Gastroesophageal sphincter (tissue), 4 donors: ENCODE data around the gene RRP1B. TPM values are rescaled to one million over a fixed set of nuclear protein-coding genes. Genes with fewer than 3 reads are reported as not detected.

Source experiments
- ATAC-seq: fragments of 150-250 bp; one replicate; pipeline ENCODE4 v1.9.1; 2016; ENCODE audit warnings: mild to moderate bottlenecking, moderate library complexity
- H3K27ac ChIP-seq, 4 donors: fragments of 200-600 bp; sonication (generic) in 3 of 4; 1 replicate in 3 of 4; 2 replicates in 1 of 4; pipeline ENCODE4 v1.5.1; 2016 to 2019
- H3K27me3 ChIP-seq: fragments of 200-600 bp; sonication (generic); one replicate; pipeline ENCODE4 v1.5.1; 2019
- H3K36me3 ChIP-seq, 2 donors: fragments of 200-600 bp; sonication (generic); one replicate each; pipeline ENCODE4 v1.5.1; 2019; ENCODE audit warnings: control low read depth in 1 of 2
- H3K4me1 ChIP-seq, 3 donors: fragments of 200-600 bp; sonication (generic); 1 replicate in 2 of 3; 2 replicates in 1 of 3; pipeline ENCODE4 v1.5.1; 2016 to 2019; ENCODE audit warnings: control low read depth in 2 of 3
- H3K4me3 ChIP-seq, 2 donors: fragments of 200-600 bp; sonication (generic); one replicate each; pipeline ENCODE4 v1.5.1; 2019; ENCODE audit warnings: mild to moderate bottlenecking in 1 of 2, moderate library complexity in 1 of 2
- H3K9me3 ChIP-seq, 3 donors: fragments of 200-600 bp; sonication (generic); one replicate each; pipeline ENCODE4 v1.5.1; 2017 to 2019; ENCODE audit warnings: control low read depth in 2 of 3
- EP300 ChIP-seq: sonication (generic); formaldehyde crosslinking; IDR thresholded peaks from one replicate; pipeline ENCODE4 v1.6.1; 2017; ENCODE audit warnings: antibody characterized with exemption, mild to moderate bottlenecking
- POLR2A ChIP-seq, 2 donors: fragments of 450-650 bp; IDR thresholded peaks; one replicate each; pipeline ENCODE4 v1.6.1; 2017; ENCODE audit warnings: antibody characterized with exemption in 2 of 2, mild to moderate bottlenecking in 2 of 2, moderate library complexity in 1 of 2
- POLR2AphosphoS5 ChIP-seq: sonication (generic); formaldehyde crosslinking; IDR thresholded peaks from one replicate; pipeline ENCODE4 v1.6.1; 2017; ENCODE audit warnings: antibody characterized with exemption
- WGBS, 2 donors: methylation state at CpG; one replicate each; pipeline ENCODE4 v1.1.5; 2018; ENCODE audit warnings: low coverage in 1 of 2; 5-methylcytosine and 5-hydroxymethylcytosine counted together
- total RNA-seq, 4 donors: library from RNA; depleted of rRNA; stranded (reverse); fragments of >200 nt; gene quantifications; one replicate each; pipeline ENCODE4 v1.1.0, GENCODE V29; 2016
- TF ChIP-seq, protein P1 (sequence below), 4 experiments: fragments of 200-600 bp in 2 of 4; fragments of 450-650 bp in 2 of 4; sonication (generic) in 1 of 4; IDR thresholded peaks; one replicate each; pipeline ENCODE4 v1.5.1; 2017 to 2019; ENCODE audit warnings: antibody characterized with exemption in 4 of 4, mild to moderate bottlenecking in 2 of 4, moderate library complexity in 2 of 4

The RRP1B gene
- total RNA-seq, 4 donors from 2014 or later, result 17.8 to 23.7 (median 21.2) TPM

DNA sequence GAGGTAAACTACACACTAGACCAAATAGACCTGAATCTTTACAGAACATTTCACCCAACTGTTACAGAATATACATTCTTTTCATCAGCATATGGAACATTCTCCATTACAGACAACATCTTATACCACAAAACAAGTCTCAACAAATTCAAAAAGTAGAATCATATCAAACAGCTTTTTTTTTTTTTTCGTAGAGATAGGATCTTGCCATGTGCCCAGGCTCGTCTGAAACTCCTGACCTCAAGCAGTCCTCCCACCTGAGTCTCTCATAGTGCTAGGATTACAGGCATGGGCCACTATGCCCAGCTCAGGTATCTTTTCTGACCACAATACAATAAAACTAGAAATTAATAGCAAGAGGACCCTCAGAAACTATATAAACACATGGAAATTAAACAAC lies 36.6 kb upstream of the RRP1B start:
- WGBS, 2 donors, result 71 to 83% methylated on average over 2 of the region's 2 CpGs
- no peak overlapping the region for H3K27ac ChIP-seq
- no peaks in the 10 kb centered on the region for H3K36me3 ChIP-seq
- H3K9me3 ChIP-seq, result peaks cover 0 to 14% (median 0%) of the 10 kb centered on the region in 3 donors
- no peaks in the 10 kb centered on the region for H3K4me1 ChIP-seq
- TF ChIP-seq POLR2A (IDR thresholded peaks at IDR 0.05) (no peak), POLR2AphosphoS5 (no peak), EP300 (no peak)
- TF ChIP-seq, protein P1, sequence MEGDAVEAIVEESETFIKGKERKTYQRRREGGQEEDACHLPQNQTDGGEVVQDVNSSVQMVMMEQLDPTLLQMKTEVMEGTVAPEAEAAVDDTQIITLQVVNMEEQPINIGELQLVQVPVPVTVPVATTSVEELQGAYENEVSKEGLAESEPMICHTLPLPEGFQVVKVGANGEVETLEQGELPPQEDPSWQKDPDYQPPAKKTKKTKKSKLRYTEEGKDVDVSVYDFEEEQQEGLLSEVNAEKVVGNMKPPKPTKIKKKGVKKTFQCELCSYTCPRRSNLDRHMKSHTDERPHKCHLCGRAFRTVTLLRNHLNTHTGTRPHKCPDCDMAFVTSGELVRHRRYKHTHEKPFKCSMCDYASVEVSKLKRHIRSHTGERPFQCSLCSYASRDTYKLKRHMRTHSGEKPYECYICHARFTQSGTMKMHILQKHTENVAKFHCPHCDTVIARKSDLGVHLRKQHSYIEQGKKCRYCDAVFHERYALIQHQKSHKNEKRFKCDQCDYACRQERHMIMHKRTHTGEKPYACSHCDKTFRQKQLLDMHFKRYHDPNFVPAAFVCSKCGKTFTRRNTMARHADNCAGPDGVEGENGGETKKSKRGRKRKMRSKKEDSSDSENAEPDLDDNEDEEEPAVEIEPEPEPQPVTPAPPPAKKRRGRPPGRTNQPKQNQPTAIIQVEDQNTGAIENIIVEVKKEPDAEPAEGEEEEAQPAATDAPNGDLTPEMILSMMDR (IDR thresholded peaks at IDR 0.05), result no peak
- no peak for ATAC-seq
- no peaks in the 10 kb centered on the region for H3K27me3 ChIP-seq
- no peak overlapping the region for H3K4me3 ChIP-seq

DNA sequence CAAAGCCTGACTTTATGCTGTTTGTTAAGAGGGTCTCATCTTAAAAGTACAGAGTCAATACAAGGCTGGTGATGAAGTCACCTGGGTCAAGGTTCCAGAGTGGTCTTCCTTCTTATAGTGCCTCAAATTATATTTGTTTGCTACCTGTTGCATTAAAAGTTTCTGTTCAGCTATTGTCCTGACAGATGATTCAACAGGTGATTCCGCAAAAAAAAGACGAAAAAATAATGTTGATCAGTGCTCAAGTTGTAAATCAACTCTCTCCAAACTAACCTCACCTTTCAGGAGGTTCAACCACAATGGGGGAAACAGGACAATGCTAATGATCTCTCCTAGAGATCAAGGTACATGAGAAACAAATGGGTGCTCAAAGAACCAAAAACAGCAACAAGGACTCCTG lies 35.8 kb upstream of the RRP1B start:
- Histone ChIP-seq H3K27me3 (no peaks in the 10 kb centered on the region), H3K9me3 (peaks cover 0 to 21% (median 0%) of the 10 kb centered on the region in 3 donors), H3K27ac (no peak overlapping the region), H3K4me1 (no peaks in the 10 kb centered on the region), H3K36me3 (peaks cover 0 to 3% of the 10 kb centered on the region in 2 donors), H3K4me3 (no peak overlapping the region)
- ATAC-seq, result no peak
- 83 to 100% methylated on average over 1 to 2 of the region's 2 CpGs for WGBS, 2 donors
- no peak for TF ChIP-seq EP300
- no peak for TF ChIP-seq POLR2A (IDR thresholded peaks at IDR 0.05)
- TF ChIP-seq, protein P1 (IDR thresholded peaks at IDR 0.05), result no peak
- no peak for TF ChIP-seq POLR2AphosphoS5

DNA sequence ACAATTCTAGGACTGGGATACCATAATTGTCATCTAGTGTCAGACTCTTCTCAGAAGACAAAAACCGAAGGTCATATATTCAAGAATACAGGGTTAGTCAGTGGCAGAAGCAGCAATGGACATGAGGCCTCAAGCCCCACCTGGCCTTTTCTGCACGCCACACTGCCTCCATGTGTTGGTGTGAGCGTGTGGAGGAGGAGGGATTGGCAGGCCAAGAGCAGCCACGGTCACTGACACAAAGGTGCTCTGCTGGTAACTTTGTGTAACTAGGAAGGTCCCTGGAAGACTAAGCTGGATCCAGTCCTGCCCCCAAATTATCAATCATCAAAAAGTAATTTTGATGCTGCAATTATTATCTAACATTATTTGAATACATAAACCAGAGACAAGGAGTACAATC lies 35.0 kb upstream of the RRP1B start:
- H3K9me3 ChIP-seq, result peaks cover 0 to 29% (median 0%) of the 10 kb centered on the region in 3 donors
- H3K4me1 ChIP-seq, result no peaks in the 10 kb centered on the region
- WGBS, 2 donors, result 79 to 90% methylated on average over 4 of the region's 4 CpGs
- H3K36me3 ChIP-seq, result peaks cover 0 to 4% of the 10 kb centered on the region in 2 donors
- no peaks in the 10 kb centered on the region for H3K27me3 ChIP-seq
- no peak for ATAC-seq
- no peak overlapping the region for H3K4me3 ChIP-seq
- no peak overlapping the region for H3K27ac ChIP-seq
- TF ChIP-seq, protein P1 (IDR thresholded peaks at IDR 0.05), result no peak
- TF ChIP-seq POLR2A (IDR thresholded peaks at IDR 0.05), result no peak
- TF ChIP-seq EP300, result no peak
- no peak for TF ChIP-seq POLR2AphosphoS5

DNA sequence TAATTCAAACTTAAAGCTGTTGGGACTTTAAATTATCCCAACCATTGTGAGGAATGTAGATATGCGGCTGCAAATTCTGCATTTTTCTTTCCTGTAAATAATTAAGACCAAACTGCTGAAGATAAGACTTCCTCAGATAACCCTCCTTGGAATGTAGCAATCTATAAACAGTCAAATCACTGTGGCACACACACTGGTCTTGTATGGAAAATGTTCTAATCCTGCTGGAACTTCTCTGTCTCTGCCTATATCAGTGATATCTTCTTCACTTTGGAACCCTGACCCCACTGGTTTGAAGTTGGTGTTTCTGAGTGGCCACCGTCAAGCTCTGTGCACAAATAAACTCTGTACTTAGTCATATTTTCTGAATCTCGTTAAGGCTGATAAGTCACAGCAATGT lies 33.0 kb upstream of the RRP1B start:
- peaks cover 0 to 15% (median 0%) of the 10 kb centered on the region in 3 donors for H3K9me3 ChIP-seq
- no peak overlapping the region for H3K4me3 ChIP-seq
- no peaks in the 10 kb centered on the region for H3K27me3 ChIP-seq
- H3K27ac ChIP-seq, result no peak overlapping the region
- TF ChIP-seq POLR2A (IDR thresholded peaks at IDR 0.05) (no peak), EP300 (no peak), POLR2AphosphoS5 (no peak)
- TF ChIP-seq, protein P1 (IDR thresholded peaks at IDR 0.05), result no peak
- 42 to 62% methylated on average over 3 of the region's 3 CpGs for WGBS, 2 donors
- peaks cover 0 to 4% of the 10 kb centered on the region in 2 donors for H3K36me3 ChIP-seq
- H3K4me1 ChIP-seq, result no peaks in the 10 kb centered on the region
- no peak for ATAC-seq

DNA sequence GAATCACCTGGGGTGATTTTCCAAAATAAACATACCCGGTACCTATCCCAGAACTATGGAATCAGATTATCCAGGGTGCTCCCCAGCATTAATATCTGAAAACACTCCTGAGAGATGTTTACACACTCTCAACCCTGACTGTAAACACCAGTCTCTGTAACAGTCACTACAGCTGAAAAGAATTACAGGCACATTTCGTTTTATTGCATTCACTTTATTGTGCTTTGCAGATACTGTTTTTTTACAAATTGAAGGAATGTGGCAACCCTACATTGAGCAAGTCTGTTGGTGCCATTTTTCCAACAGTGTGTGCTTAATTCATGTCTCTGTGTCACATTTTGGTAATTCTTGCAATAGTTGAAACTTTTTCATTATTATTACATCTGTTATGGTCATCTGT lies 31.8 kb upstream of the RRP1B start:
- Histone ChIP-seq H3K27me3 (no peaks in the 10 kb centered on the region), H3K4me3 (no peak overlapping the region), H3K9me3 (peaks cover 0 to 15% (median 0%) of the 10 kb centered on the region in 3 donors), H3K36me3 (peaks cover 0 to 4% of the 10 kb centered on the region in 2 donors), H3K4me1 (no peaks in the 10 kb centered on the region), H3K27ac (no peak overlapping the region)
- TF ChIP-seq, protein P1 (IDR thresholded peaks at IDR 0.05), result no peak
- TF ChIP-seq POLR2AphosphoS5, result no peak
- TF ChIP-seq EP300, result no peak
- TF ChIP-seq POLR2A (IDR thresholded peaks at IDR 0.05), result no peak
- ATAC-seq, result no peak
- WGBS, 2 donors, result 87 to 88% methylated on average over 1 to 2 of the region's 2 CpGs
